Caco-2 (cell line): ENCODE data around the gene AARS1. TPM values are rescaled to one million over a fixed set of nuclear protein-coding genes. Genes with fewer than 3 reads are reported as not detected.
A peak's percentile ranks its signal among the peaks of the same experiment; 100 is the strongest.

ENCODE experiments used
- BruUV-seq: library from RNA; stranded (reverse); fragments of 400-500 nt; replicated peaks from 2 replicates; lab custom pipeline; 2021; lab: Mats Ljungman, UMichigan
- CTCF ChIA-PET: fragments of 300-600 bp; sonication (Branson Sonifier 250); formaldehyde crosslinking; loops from one replicate; lab custom pipeline; 2022; ENCODE audit warnings: antibody characterized with exemption; lab: Charles Lee
- POLR2A ChIA-PET: fragments of 300-600 bp; sonication (Branson Sonifier 250); formaldehyde crosslinking; loops from one replicate; lab custom pipeline; 2022; ENCODE audit warnings: antibody characterized with exemption; lab: Charles Lee
- DNase-seq, 2 experiments: peaks; one replicate each; pipeline versions ENCODE4 v3.0.0 to v3.0.0-alpha.2; 2020 to 2022
- H3K27me3 ChIP-seq: replicated peaks from 2 replicates; pipeline ENCODE4 v1.6.0; 2011; ENCODE audit warnings: low read length; ENCODE audit not compliant: control insufficient read depth, insufficient read depth
- H3K36me3 ChIP-seq: 2 replicates; pipeline ENCODE4 v1.5.1; 2011; ENCODE audit warnings: low read length; ENCODE audit not compliant: control insufficient read depth, insufficient read depth
- H3K4me1 ChIP-seq: fragments of 250-450 bp; sonication (Bioruptor Pico); 2 replicates; pipeline ENCODE4 v1.5.1; 2020; ENCODE audit warnings: mild to moderate bottlenecking
- H3K4me3 ChIP-seq: 2 replicates; pipeline ENCODE4 v1.5.1; 2011; ENCODE audit warnings: low read depth, mild to moderate bottlenecking, control low read depth, low read length
- H3K9me3 ChIP-seq: fragments of 250-450 bp; sonication (Bioruptor Pico); 2 replicates; pipeline ENCODE4 v1.5.1; 2020; ENCODE audit warnings: mild to moderate bottlenecking, moderate library complexity
- H3K27ac Mint-ChIP-seq: one replicate; pipeline ENCODE4 v1.8.0; 2022; ENCODE audit warnings: mixed read lengths; ENCODE audit not compliant: unreplicated experiment
- H3K27me3 Mint-ChIP-seq: one replicate; pipeline ENCODE4 v1.8.0; 2022; ENCODE audit warnings: mixed read lengths; ENCODE audit not compliant: insufficient read depth, unreplicated experiment
- H3K36me3 Mint-ChIP-seq: one replicate; pipeline ENCODE4 v1.8.0; 2022; ENCODE audit warnings: mild to moderate bottlenecking, mixed read lengths; ENCODE audit not compliant: insufficient read depth, unreplicated experiment
- H3K4me1 Mint-ChIP-seq: one replicate; pipeline ENCODE4 v1.8.0; 2022; ENCODE audit warnings: low read depth, mixed read lengths; ENCODE audit not compliant: unreplicated experiment
- H3K4me3 Mint-ChIP-seq: one replicate; pipeline ENCODE4 v1.8.0; 2022; ENCODE audit warnings: mild to moderate bottlenecking, moderate library complexity, mixed read lengths; ENCODE audit not compliant: unreplicated experiment
- H3K9me3 Mint-ChIP-seq: one replicate; pipeline ENCODE4 v1.8.0; 2022; ENCODE audit warnings: mixed read lengths; ENCODE audit not compliant: unreplicated experiment
- CTCF ChIP-seq, 2 experiments: fragments of 200-600 bp in 1 of 2; IDR thresholded peaks; 1 replicate in 1 of 2; 2 replicates in 1 of 2; pipeline versions ENCODE4 v1.5.1 to v1.8.0; 2011 to 2022; ENCODE audit warnings: antibody characterized with exemption in 1 of 2, control low read depth in 1 of 2, inconsistent platforms in 1 of 2, low read depth in 1 of 2, low read length in 1 of 2, mild to moderate bottlenecking in 1 of 2, moderate library complexity in 1 of 2; ENCODE audit not compliant: insufficient read depth in 1 of 2, severe bottlenecking in 1 of 2, unreplicated experiment in 1 of 2
- intact Hi-C: fragments of 100-400 bp; cut with micrococcal nuclease; formaldehyde crosslinking; loops from one replicate; pipeline ENCODE4 v1.10.0; 2022; ENCODE audit not compliant: unreplicated experiment
- total RNA-seq: library from RNA; stranded (reverse); gene quantifications from 2 replicates; pipeline ENCODE4 v1.2.3, GENCODE V29; 2022

Gene AARS1
- total RNA-seq, 1 experiment from 2014 or later: 449 TPM

- no peaks in the 10 kb centered on the region for H3K9me3 Mint-ChIP-seq
- no peak overlapping the region for H3K27ac Mint-ChIP-seq
- no peaks in the 10 kb centered on the region for H3K27me3 Mint-ChIP-seq
- Histone ChIP-seq H3K27me3 (no peaks in the 10 kb centered on the region), H3K4me1 (no peaks in the 10 kb centered on the region), H3K36me3 (peaks cover 16% of the 10 kb centered on the region), H3K4me3 (no peak overlapping the region), H3K9me3 (no peaks in the 10 kb centered on the region)
- POLR2A ChIA-PET: no interaction called here
- no peak for TF ChIP-seq CTCF (IDR thresholded peaks at IDR 0.05; ENCODE audit: insufficient read depth in 1 of 2, low read depth in 1 of 2, low read length in 1 of 2, severe bottlenecking in 1 of 2, unreplicated experiment in 1 of 2)
- H3K4me3 Mint-ChIP-seq: no peak overlapping the region
- CTCF ChIA-PET: interaction anchor here (0.6 kb wide), 1 partner anchor 21 kb away, joined by 5 read pairs; no protein-coding TSS in a partner anchor
- intact Hi-C loops: no loop called here
- DNase-seq: no peak
- H3K36me3 Mint-ChIP-seq: peaks cover 100% of the 10 kb centered on the region
- no TSS peak for BruUV-seq
- H3K4me1 Mint-ChIP-seq: no peaks in the 10 kb centered on the region
These were observed 31.2 kb downstream of the AARS1 start for GRCh38 chr16:70258065-70258464.

GRCh38 chr16:70257391-70257790, 31.9 kb downstream of the AARS1 start:
- Histone ChIP-seq H3K4me3 (no peak overlapping the region), H3K4me1 (no peaks in the 10 kb centered on the region), H3K9me3 (no peaks in the 10 kb centered on the region), H3K27me3 (no peaks in the 10 kb centered on the region), H3K36me3 (peaks cover 18% of the 10 kb centered on the region)
- CTCF ChIA-PET: interaction anchor here (1.2 kb wide), 1 partner anchor 10 kb away, joined by 3 read pairs; no protein-coding TSS in a partner anchor
- Mint-ChIP-seq H3K4me1 (no peaks in the 10 kb centered on the region), H3K4me3 (no peak overlapping the region), H3K9me3 (no peaks in the 10 kb centered on the region), H3K27ac (no peak overlapping the region), H3K27me3 (no peaks in the 10 kb centered on the region), H3K36me3 (peaks cover 100% of the 10 kb centered on the region)
- no peak for DNase-seq
- no TSS peak for BruUV-seq
- TF ChIP-seq CTCF (IDR thresholded peaks at IDR 0.05; ENCODE audit: insufficient read depth in 1 of 2, low read depth in 1 of 2, low read length in 1 of 2, severe bottlenecking in 1 of 2, unreplicated experiment in 1 of 2): no peak
- POLR2A ChIA-PET: no interaction called here
- intact Hi-C loops: no loop called here

- Histone ChIP-seq H3K27me3 (no peaks in the 10 kb centered on the region), H3K4me3 (no peak overlapping the region), H3K4me1 (no peaks in the 10 kb centered on the region), H3K9me3 (no peaks in the 10 kb centered on the region), H3K36me3 (peaks cover 14% of the 10 kb centered on the region)
- ChIA-PET CTCF (interaction anchor here (1.7 kb wide), 1 partner anchor 12 kb away, joined by 6 read pairs; no protein-coding TSS in a partner anchor), POLR2A (no interaction called here)
- BruUV-seq: no TSS peak
- no peaks in the 10 kb centered on the region for H3K9me3 Mint-ChIP-seq
- DNase-seq: peak; percentile 62 to 66
- no peaks in the 10 kb centered on the region for H3K27me3 Mint-ChIP-seq
- peaks cover 100% of the 10 kb centered on the region for H3K36me3 Mint-ChIP-seq
- no peak overlapping the region for H3K4me3 Mint-ChIP-seq
- no peak overlapping the region for H3K27ac Mint-ChIP-seq
- no peak for TF ChIP-seq CTCF (IDR thresholded peaks at IDR 0.05; ENCODE audit: insufficient read depth in 1 of 2, low read depth in 1 of 2, low read length in 1 of 2, severe bottlenecking in 1 of 2, unreplicated experiment in 1 of 2)
- H3K4me1 Mint-ChIP-seq: no peaks in the 10 kb centered on the region
- intact Hi-C loops: no loop called here
These were observed 33.7 kb downstream of the AARS1 start for GRCh38 chr16:70255574-70255973.
